GM19238 (cell line): ENCODE data around the gene ZNF844.
A peak's percentile ranks its signal among the peaks of the same experiment; 100 is the strongest.
"Not testable (repeated sequence)": the region's sequence is repeated elsewhere in the genome, so short reads cannot be mapped to it uniquely, and the experiment has no call there.

Experiments
- DNase-seq: peaks from one replicate; pipeline ENCODE4 v3.0.0; 2011; ENCODE audit warnings: low spot score; ENCODE audit not compliant: insufficient read length

ZNF844 gene

DNA sequence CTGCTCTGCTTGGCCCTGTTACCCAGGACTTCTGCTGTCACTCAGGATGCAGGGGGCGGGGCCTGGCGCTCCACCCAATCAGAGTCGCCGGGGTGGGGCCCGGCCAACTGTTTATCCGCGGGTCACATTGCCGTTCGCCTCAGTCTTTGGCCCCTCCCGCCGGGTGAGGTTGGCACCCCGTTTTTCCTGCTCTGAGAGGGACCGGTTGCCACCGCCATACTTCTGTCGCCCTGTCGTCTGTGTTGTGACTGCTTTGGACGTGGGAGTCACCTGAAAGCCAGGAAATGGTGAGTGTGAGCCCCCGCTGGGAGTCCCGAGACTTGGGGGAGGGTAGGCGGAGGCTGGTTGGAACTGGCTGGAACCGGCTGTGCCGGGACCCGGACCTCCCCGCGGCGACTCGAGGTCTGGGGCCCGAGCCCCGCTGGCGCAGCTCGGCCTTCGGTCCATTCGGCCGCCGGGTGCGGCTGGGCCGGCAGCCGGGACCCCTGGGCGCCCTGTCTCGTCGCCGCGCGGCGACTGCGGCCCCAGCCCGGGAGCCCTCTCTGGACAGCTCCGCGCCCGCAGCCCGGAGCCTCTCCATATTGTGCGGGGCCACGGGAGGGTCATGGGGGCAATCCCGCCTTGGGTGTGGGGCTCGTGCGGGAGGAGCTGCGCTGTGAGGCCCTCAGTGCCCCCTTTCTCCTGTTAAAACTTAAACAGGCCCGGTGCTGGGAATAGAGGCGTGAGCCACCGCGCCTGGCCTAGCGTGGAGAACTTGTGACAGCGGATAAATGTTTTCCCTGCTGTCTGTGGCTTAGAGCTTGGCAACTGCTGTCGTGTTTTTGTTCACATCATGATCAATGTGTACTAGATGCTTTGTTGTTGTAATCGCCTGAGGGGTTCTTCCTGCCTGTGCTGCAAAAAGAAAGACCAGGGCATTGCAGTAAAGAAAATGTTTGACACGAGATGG, at the start of gene ZNF844:
TSS of gene ZNF844 (plus strand) at position 142 of the 949 bp plus-strand sequence. CDS start at position 285, 143 bp downstream.
- peak; percentile 85 for DNase-seq

DNA sequence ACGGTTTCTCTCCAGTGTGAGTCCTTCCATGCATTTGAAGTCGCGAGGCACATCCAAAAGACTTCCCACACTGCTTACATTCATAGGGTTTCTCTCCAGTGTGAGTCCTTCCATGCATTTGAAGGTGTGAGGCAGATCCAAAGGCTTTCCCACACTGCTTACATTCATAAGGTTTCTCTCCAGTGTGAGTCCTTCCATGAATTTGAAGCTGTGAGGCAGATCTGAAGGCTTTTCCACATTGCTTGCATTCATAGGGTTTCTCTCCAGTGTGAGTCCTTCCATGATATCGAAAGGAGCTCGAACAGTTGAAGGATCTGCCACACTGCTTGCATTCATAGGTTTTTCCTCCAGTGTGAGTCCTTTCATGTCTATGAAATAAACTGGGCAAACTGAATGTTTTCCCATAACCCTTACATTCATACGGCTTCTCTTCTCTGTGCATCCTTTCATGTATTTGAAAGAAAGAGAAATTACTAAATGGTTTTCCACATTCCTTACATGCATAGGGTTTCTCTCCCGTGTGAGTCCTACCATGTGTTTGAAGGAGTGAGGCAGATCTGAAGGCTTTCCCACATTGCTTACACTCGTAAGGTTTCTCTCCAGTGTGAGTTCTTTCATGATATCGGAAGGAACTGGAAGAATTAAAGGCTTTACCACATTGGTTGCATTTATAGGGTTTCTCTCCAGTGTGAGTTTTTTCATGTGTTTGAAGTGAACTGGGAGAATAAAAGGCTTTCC, 49.3 kb upstream of the ZNF844 start:
- no peak for DNase-seq

DNA sequence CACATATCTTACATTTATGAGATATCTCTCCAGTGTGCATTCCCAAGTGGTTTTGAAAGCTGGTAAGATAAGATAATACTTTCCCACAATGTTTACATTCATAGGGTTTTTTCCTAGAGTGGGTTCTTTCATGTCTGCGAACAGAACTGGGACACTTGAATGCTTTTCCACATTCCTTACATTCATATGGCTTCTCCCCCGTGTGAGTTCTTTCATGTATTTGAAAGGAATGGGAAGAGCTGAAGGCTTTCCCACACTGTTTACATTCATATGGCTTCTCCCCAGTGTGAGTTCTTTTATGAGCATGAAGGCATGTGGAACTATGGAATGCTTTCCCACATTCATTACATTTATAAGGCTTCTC, 48.8 kb upstream of the ZNF844 start:
- DNase-seq, result no peak

DNA sequence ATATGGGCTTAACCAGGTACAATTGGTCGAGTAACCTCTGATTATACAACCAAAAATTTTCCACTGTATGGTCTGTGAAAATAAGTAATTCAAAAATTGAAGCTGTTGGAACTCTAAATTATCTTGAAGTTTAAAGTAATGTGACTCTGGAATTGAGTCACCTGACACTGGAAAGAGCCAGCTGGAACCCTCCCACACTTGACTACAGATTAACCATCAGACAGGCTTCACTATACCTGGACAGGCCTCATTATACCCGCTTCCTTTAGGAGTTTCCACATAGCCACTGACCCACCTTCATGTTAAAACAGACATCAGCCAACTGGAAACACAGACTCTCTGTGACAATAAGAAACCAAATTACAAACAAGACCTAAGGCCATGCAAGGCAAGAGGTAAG, 30.3 kb upstream of the ZNF844 start:
- no peak for DNase-seq

DNA sequence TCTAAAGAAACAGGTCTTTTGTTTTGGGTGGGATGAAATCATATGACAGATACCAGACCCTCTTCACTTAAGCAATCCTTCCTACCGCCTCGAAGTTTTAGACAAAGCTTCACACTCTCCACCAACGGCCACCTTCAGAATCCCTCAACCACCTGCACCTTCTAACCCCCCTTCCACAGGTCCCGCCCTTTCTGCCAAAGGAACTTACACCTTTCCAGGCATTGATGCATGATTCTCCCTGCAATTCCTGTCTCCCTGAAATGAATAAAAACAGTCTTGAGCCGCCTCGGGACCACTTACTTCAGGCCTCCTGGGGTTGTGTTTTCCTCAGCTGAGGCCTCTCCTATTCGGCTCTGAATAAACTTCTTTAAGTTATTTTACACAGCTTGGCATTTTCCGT, 29.9 kb upstream of the ZNF844 start:
- DNase-seq, result no peak

DNA sequence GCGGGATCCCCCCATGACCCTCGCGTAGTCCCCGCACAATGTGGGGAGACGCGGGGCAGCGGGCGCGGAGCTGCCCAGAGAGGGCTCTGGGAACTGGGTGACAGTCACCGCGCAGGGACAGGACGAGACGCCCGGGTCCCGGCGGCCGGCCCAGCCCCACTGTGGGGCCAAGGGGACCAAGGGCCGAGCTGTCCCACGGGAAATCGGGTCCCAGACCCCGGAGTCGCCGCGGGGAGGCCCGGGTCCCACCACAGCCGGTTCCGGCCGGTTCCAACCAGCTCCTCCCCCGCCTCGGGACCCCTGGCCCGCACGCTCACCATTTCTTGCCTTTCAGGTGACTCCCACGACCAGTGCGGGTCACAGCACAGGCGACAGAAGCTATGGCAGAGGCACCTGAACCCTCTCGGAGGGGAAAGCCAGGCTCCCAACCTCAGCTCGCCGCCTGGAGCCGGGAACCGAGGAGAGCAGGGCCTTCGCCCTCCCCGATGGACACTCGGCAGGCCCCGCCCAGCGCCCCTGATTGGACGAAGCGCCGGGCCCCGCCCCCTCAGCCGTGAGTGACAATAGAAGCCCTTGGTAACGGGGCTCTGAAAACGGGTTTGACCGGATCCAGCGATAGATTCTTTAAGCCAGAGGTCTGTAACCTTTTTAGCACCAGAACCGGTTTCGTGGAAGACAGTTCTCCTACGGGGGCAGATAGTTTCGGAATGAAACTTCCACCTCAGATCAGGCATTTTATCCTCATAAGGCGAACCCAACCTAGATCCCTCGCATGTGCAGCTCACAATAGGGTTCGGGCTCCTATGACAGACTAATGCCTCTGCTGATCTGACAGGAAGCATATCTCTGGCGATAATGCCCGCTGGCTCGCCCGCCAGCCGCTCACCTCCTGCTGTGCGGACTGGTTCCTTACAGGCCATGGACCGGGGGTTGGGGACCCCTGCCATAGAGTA, 29.0 kb upstream of the ZNF844 start, which contains the start of gene ZNF433:
TSS of gene ZNF433 (minus strand) at position 460 of the 953 bp plus-strand sequence. CDS start at position 320, 140 bp downstream.
- DNase-seq, result peak; percentile 81

DNA sequence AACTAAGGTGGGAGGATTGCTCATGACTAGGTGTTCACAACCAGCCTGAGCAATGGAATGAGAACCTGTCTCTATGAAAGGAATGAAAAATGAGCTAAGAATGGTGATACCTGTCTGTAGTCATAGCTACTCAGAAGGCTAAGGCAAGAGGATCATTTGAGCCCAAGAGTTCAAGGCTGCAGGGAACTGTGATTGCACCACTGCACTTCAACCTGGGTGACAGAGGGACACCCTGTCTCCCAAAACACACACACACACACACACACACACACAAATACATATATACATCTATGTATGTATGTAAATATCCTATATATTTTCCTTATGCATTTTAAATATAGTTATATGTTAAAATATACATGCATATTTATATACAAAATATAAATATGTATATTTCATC, 21.6 kb upstream of the ZNF844 start:
- no peak for DNase-seq

DNA sequence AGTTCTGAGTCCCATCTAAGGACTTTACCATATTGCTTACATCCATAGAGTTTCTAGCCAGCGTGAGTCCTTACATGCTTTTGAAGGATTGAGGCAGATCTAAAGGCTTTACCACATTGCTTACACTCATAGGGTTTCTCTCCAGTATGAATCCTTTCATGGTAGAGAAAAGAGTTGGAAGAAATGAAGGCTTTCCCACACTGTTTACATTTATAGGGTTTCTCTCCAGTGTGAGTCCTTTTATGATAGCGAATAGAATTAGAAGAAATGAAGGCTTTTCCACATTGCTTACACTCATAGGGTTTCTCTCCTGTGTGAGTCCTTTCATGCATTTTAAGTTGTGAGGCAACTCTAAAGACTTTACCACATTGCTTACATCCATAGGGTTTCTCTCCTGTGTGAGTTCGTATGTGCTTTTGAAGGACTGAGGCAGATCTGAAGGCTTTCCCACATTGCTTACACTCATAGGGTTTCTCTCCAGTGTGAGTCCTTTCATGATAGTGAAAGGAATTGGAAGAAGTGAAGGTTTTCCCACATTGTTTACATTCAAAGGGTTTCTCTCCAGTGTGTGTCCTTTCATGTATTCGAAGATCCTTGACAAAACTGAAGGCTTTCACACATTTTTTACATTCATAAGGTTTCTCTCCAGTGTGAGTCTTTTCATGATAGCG, 20.6 kb upstream of the ZNF844 start:
- DNase-seq, result no peak

DNA sequence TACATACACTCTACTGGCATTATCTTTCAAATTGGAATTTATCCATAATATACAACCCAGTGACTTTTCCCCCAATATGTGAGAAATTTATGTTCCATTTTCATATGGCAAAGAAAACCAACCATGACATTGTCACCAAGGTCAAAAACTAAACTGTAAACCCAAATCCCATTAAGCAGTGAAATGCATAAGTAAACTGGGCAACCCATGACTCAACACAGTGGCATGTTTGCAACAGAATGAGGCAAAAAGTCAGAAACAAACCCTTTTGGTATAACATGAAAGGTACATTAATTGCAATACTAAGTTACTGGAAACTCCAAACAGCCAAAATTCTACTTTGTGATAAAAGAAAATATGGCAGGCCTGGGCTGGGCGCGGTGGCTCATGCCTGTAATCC, 16.7 kb upstream of the ZNF844 start:
- no peak for DNase-seq

DNA sequence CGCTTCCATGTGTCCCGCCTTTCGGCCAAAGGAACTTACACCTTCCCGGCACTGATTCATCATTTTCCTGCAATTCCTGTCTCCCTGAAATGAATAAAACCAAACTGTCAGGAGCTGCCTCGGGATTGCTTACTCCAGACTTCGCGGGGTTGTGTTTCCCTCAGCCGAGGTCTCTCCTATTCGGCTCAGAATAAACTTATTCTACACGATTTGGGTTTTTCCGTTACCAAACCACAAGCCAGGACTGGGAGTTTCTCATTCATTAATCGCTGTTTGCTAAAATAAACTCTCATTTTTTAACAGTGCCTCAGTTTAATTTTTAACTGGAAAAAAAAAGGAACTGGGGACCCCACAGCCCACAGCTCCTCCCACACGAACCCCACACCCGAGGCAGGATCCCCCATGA, 12.4 kb upstream of the ZNF844 start:
- no peak for DNase-seq

DNA sequence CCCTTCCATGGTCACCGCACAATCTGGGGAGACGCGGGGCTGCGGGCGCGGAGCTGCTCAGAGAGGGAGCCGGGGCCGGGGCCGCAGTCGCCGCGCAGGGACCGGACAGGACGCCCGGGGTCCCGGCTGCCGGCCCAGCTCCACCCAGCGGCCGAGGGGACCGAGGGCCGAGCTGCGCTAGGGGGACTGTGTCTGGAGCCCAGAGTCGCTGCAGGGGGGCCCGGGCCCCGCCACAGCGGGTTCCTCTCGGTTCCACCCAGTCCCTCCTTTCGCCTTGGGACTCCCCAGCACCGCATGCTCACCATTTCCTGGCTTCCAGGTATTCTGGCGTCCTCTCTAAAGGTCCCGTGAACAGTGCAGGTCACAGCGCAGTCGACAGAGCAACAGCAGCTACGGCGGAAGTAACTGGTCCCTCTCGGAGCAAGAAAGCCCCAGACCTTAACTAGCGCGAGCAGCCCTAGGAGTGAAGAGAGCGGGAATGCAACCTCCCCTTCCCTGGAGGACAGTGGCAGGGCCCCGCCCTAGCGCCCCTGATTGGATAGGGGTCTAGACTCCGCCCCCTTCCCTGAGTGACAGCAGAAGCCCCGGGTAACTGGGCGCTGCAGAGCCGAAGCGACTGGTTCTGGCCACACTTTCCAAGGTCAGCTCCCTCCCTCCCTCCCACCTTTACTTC, 11.9 kb upstream of the ZNF844 start, which contains the start of gene ZNF878:
TSS of gene ZNF878 (minus strand) at position 465 of the 673 bp plus-strand sequence. CDS start at position 305, 160 bp downstream.
- DNase-seq, result peak; percentile 70

DNA sequence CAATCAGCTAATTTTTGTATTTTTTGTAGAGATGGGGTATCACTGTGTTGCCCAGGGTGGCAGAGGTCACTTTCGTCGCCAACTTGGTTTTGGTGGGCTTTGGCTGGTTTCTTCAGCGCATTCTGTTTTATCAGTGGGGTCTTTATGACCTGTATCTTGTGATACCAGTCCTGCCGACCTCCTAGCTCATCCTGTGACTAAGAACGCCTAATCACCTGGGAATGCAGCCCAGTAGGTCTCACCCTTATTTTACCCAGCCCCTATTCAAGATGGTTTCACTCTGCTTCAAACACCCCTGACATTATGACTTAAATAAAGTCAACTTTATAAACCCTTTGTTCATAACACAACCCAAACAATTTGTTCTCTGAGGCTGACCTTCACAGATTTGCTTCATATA, 8.7 kb upstream of the ZNF844 start:
- no peak for DNase-seq

DNA sequence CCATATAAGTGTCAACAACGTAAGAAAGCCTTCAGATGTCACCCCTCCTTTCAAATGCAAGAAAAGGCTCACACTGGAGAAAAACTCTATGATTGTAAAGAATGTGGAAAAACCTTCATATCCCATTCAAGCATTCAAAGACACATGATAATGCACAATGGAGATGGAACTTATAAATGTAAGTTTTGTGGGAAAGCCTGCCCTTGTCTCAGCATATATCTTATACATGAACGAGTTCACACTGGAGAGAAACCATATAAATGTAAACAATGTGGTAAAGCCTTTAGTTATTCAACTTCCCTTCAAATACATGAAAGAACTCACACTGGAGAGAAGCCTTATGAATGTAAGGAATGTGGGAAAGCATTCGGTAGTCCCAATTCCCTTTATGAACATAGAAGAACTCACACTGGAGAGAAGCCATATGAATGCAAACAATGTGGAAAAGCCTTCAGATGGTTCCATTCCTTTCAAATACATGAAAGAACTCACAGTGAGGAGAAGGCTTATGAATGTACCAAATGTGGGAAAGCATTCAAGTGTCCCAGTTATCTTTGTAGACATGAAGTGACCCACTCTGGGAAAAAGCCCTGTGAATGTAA, 11.1 kb downstream of the ZNF844 start:
- no peak for DNase-seq

DNA sequence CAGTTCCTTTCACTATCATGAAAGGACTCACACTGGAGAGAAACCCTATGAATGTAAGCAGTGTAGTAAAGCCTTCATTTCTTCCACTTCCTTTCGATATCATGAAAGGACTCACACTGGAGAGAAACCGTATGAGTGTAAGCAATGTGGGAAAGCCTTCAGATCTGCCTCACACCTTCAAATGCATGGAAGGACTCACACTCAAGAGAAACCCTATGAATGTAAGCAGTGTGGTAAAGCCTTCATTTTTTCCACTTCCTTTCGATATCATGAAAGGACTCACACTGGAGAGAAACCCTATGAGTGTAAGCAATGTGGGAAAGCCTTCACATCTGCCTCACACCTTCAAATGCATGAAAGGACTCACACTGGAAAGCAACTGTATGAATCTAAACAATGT, 11.8 kb downstream of the ZNF844 start:
- not testable (repeated sequence) for DNase-seq

DNA sequence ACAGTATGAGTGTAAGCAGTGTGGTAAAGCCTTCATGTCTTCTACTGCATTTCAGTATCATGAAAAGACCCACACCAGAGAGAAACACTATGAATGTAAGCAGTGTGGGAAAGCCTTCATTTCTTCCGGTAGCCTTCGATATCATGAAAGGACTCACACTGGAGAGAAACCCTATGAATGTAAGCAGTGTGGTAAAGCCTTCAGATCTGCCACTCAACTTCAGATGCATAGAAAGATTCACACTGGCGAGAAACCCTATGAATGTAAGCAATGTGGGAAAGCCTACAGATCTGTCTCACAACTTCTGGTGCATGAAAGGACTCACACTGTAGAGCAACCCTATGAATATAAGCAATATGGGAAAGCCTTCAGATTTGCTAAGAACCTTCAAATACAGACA, 12.8 kb downstream of the ZNF844 start:
- no peak for DNase-seq

DNA sequence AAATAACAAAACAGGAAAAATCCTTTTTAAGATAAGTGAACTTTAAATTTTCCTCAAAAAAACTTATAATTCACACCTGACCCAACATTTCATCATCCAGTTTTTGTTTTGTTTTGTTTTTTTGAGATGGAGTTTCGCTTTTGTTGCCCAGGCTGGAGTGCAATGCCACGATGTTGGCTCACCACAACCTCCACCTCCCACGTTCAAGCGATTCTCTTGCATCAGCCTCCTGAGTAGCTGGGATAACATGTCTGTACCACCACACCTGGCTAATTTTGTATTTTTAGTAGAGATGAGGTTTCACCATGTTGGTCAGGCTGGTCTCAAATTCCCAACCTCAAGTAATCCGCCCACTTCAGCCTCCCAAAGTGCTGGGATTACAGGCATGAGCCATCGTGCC, 18.8 kb downstream of the ZNF844 start:
- DNase-seq, result not testable (repeated sequence)

DNA sequence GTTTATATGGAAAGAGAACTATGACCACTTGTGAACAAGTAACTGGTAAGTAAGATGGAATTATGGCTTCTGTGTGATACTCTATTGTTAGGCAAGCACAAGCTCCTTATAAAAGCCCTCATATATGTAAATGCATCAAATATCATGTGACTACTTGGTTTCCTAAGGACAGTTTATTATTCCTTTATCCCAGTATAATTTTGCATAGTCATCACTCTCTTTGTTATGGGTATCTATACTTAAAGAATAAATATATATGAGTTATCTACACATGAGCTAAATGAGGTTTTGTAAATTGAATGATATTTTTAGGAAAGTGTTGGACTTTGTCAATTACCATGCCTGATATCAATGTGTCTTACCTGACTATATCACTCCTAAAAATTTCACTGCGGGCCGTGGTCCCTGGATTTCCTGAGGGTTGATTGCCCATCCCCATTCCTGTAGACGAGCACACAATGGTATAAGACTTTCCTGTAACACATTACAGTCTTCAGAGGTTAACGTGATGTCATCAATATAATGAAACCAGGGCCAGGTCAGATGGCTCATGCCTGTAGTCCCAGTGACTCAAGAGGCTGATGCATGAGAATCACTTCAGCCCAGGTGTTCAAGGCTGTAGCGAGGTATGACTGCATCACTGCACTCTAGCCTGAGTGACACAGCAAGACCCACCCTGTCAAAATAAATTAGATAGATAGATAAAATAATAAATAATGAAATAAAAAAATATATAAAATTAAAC, 20.7 kb downstream of the ZNF844 start:
- no peak for DNase-seq

DNA sequence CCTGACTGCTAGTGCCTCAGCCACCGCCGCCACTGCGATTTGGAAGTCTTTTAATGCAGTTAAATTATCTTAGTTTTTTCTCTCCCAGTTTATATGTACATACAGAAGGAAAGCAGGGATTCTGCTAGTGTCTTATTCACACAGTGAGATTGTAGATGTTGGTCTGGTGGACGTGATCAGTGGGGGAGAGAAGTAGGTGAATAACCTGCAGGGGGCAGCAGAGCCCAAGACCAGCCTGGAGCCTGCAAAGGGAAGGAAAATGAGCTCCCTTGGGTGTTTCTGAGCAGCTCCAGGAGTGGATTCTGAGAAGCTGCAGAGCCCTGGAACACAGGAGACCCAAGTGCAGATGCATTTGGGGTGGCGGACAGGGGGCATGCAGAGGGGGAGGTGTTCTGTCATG, 26.3 kb downstream of the ZNF844 start:
- peak; percentile 48 for DNase-seq
